HG02943 (cell line): ENCODE data around the gene MAGT1.
"Not testable (repeated sequence)": the region's sequence is repeated elsewhere in the genome, so short reads cannot be mapped to it uniquely, and the experiment has no call there.

Source experiments
- ATAC-seq: cut with Tn5 transposase; IDR thresholded peaks from one replicate; pipeline ENCODE4 v1.9.1; 2021; ENCODE audit warnings: mild to moderate bottlenecking, low read depth, moderate library complexity; ENCODE audit not compliant: unreplicated experiment

Gene MAGT1

GRCh38 chrX:77881418-77881817 lies 13.8 kb downstream of the MAGT1 start:
- not testable (repeated sequence) for ATAC-seq

- no peak for ATAC-seq
These were observed 19.9 kb downstream of the MAGT1 start for GRCh38 chrX:77875372-77875771.

GRCh38 chrX:77831544-77831943 lies 63.7 kb downstream of the MAGT1 start:
- ATAC-seq: not testable (repeated sequence)

- not testable (repeated sequence) for ATAC-seq
These were observed 73.2 kb downstream of the MAGT1 start for GRCh38 chrX:77821989-77822388.

- no peak for ATAC-seq
These were observed 75.0 kb downstream of the MAGT1 start for GRCh38 chrX:77820091-77820727.

- ATAC-seq: no peak
These were observed 81.0 kb downstream of the MAGT1 start for GRCh38 chrX:77814210-77814609.

- no peak for ATAC-seq
These were observed 93.0 kb downstream of the MAGT1 start for GRCh38 chrX:77802201-77802600.

- no peak for ATAC-seq
These were observed 100.1 kb downstream of the MAGT1 start for GRCh38 chrX:77795124-77795523.

- ATAC-seq: no peak
These were observed 101.3 kb downstream of the MAGT1 start for GRCh38 chrX:77793946-77794345.

- ATAC-seq: no peak
These were observed 107.2 kb downstream of the MAGT1 start for GRCh38 chrX:77788050-77788449.

GRCh38 chrX:77786365-77786680 lies 108.9 kb downstream of the MAGT1 start:
- peak; percentile 18 for ATAC-seq

- peak; percentile 95 for ATAC-seq
These were observed 109.5 kb downstream of the MAGT1 start, which contains the start of gene ATRX for GRCh38 chrX:77785486-77786364. TSS of gene ATRX (minus strand) at chrX:77786216. CDS start at chrX:77786001, 215 bp downstream.

GRCh38 chrX:77779695-77780094 lies 115.5 kb downstream of the MAGT1 start:
- no peak for ATAC-seq

- no peak for ATAC-seq
These were observed 118.6 kb downstream of the MAGT1 start for GRCh38 chrX:77776659-77777058.
